ENCODE data around the gene ELAC2.

Gene ELAC2

GRCh38 chr17:13005530-13005929, 12.3 kb downstream of the ELAC2 start:
- no peak for TF ChIP-seq CTCF (IDR thresholded peaks at IDR 0.05; ENCODE audit: control insufficient read depth, extremely low read depth, insufficient read depth)
- no peak overlapping the region for H3K4me3 ChIP-seq (ENCODE audit: low read depth, low read length)
- DNase-seq (ENCODE audit: low read depth) = no peak

GRCh38 chr17:13004336-13004735, 13.5 kb downstream of the ELAC2 start:
- no peak for DNase-seq (ENCODE audit: low read depth)
- no peak for TF ChIP-seq CTCF (IDR thresholded peaks at IDR 0.05; ENCODE audit: control insufficient read depth, extremely low read depth, insufficient read depth)
- no peak overlapping the region for H3K4me3 ChIP-seq (ENCODE audit: low read depth, low read length)

GRCh38 chr17:13003927-13004326, 13.9 kb downstream of the ELAC2 start:
- H3K4me3 ChIP-seq (ENCODE audit: low read depth, low read length) = no peak overlapping the region
- DNase-seq (ENCODE audit: low read depth) = no peak
- no peak for TF ChIP-seq CTCF (IDR thresholded peaks at IDR 0.05; ENCODE audit: control insufficient read depth, extremely low read depth, insufficient read depth)

GRCh38 chr17:13003454-13003851, 14.4 kb downstream of the ELAC2 start:
- H3K4me3 ChIP-seq (ENCODE audit: low read depth, low read length) = no peak overlapping the region
- no peak for TF ChIP-seq CTCF (IDR thresholded peaks at IDR 0.05; ENCODE audit: control insufficient read depth, extremely low read depth, insufficient read depth)
- no peak for DNase-seq (ENCODE audit: low read depth)

GRCh38 chr17:13002761-13003453, 14.9 kb downstream of the ELAC2 start:
- peak; percentile 41 for DNase-seq (ENCODE audit: low read depth)
- H3K4me3 ChIP-seq (ENCODE audit: low read depth, low read length) = no peak overlapping the region
- TF ChIP-seq CTCF (IDR thresholded peaks at IDR 0.05; ENCODE audit: control insufficient read depth, extremely low read depth, insufficient read depth) = peak; percentile 89

GRCh38 chr17:13001991-13002615, 15.7 kb downstream of the ELAC2 start:
- TF ChIP-seq CTCF (IDR thresholded peaks at IDR 0.05; ENCODE audit: control insufficient read depth, extremely low read depth, insufficient read depth) = no peak
- no peak for DNase-seq (ENCODE audit: low read depth)
- no peak overlapping the region for H3K4me3 ChIP-seq (ENCODE audit: low read depth, low read length)

- no peak for TF ChIP-seq CTCF (IDR thresholded peaks at IDR 0.05; ENCODE audit: control insufficient read depth, extremely low read depth, insufficient read depth)
- H3K4me3 ChIP-seq (ENCODE audit: low read depth, low read length) = no peak overlapping the region
- no peak for DNase-seq (ENCODE audit: low read depth)
These were observed 17.3 kb downstream of the ELAC2 start for GRCh38 chr17:13000561-13000960.
